Measurements from ENCODE around the gene TERF2IP. TPM values are rescaled to one million over a fixed set of nuclear protein-coding genes. Genes with fewer than 3 reads are reported as not detected.
A peak's percentile ranks its signal among the peaks of the same experiment; 100 is the strongest.

The TERF2IP gene, protein sequence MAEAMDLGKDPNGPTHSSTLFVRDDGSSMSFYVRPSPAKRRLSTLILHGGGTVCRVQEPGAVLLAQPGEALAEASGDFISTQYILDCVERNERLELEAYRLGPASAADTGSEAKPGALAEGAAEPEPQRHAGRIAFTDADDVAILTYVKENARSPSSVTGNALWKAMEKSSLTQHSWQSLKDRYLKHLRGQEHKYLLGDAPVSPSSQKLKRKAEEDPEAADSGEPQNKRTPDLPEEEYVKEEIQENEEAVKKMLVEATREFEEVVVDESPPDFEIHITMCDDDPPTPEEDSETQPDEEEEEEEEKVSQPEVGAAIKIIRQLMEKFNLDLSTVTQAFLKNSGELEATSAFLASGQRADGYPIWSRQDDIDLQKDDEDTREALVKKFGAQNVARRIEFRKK
- total RNA-seq, result 10 to 100 TPM; 72.6 to 97.2 (median 85.2) TPM

DNA sequence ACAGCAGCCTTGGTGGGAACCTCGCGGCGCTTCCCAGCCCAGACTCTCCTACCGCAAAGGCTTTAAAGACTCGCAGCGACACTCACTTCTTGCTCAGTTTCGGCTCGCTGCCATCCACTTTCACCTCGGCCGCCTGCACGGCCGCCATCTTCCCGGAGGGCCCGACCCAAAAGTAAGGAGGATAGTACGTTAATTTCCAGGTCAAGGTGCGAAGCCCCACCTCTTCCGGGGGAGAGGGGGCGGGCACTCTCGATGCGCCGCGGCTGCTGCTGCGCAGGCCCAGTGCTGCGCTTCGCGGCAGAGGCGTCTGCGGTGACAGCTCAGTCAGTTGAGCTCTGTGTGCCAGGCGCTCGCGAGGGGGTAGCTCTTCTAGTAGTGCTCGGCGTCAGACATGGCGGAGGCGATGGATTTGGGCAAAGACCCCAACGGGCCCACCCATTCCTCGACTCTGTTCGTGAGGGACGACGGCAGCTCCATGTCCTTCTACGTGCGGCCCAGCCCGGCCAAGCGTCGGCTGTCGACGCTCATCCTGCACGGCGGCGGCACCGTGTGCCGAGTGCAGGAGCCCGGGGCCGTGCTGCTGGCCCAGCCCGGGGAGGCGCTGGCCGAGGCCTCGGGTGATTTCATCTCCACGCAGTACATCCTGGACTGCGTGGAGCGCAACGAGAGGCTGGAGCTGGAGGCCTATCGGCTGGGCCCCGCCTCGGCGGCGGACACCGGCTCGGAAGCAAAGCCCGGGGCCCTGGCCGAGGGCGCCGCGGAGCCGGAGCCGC, at the start of gene TERF2IP, which contains the start of gene KARS1:
TERF2IP (plus strand) TSS at position 282 of the 773 bp plus-strand sequence; CDS start at position 392, 110 bp downstream.
KARS1 (minus strand) TSS at position 174 of the 773 bp plus-strand sequence; CDS start at position 148, 26 bp downstream.
- H3K4me3 ChIP-seq (ENCODE audit: low read depth, poor library complexity, severe bottlenecking), result peak within 1 kb of the TSS; percentile 91
- TF ChIP-seq, protein P1, sequence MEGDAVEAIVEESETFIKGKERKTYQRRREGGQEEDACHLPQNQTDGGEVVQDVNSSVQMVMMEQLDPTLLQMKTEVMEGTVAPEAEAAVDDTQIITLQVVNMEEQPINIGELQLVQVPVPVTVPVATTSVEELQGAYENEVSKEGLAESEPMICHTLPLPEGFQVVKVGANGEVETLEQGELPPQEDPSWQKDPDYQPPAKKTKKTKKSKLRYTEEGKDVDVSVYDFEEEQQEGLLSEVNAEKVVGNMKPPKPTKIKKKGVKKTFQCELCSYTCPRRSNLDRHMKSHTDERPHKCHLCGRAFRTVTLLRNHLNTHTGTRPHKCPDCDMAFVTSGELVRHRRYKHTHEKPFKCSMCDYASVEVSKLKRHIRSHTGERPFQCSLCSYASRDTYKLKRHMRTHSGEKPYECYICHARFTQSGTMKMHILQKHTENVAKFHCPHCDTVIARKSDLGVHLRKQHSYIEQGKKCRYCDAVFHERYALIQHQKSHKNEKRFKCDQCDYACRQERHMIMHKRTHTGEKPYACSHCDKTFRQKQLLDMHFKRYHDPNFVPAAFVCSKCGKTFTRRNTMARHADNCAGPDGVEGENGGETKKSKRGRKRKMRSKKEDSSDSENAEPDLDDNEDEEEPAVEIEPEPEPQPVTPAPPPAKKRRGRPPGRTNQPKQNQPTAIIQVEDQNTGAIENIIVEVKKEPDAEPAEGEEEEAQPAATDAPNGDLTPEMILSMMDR (IDR thresholded peaks at IDR 0.05), result no peak
- TF ChIP-seq POLR2A (IDR thresholded peaks at IDR 0.05), result peak in 1 of 2 donors; percentile 89
- intact Hi-C loops (cut with DNase I; ENCODE audit: low total_unique reads), result loop anchor here (10.0 kb wide), 1 partner anchor 117 kb away; no protein-coding TSS in a partner anchor
- peak; percentile 94 to 98 for DNase-seq (ENCODE audit: low spot score in 2 of 2)
- WGBS, 2 donors, result 0% methylated on average over 38 to 51 of the region's 76 CpGs

DNA sequence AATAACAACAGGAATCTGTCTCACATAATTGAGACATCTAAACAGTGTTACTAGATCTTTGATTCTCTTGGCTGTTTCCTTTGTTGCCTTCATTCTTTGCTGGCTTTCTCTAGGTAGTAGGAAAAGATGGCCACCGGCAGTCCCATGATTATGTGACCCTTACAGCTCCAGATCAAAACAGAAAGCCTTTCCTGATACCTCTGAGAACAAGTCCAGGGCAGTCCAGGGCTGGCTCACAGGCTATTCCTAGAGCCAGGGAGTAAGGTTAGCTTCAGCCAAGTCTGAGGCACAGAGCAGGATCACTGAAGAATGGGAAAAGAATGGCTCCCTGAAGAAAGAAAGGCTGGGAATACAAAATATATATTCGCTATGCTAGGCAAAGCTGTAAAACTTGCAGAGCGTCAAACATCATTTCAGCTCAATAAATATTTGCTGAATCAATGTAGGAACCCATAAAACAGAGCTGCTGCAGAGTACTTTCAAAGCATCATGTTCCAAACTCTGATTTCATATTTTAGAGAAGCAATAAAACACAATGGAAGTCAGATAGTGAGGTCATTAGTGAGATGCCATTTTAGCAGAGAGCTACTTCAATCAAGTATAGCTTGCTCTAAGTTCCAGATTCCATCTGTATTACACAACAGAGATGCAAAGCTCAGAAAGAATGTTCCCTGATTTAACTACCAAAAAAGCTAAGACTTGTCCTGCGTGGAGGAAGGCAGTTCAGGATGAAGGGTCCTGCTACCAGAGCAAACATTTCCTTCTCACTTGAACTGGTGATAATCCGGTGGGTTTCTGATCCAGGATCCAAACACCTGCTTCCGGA, 47.9 kb upstream of the TERF2IP start:
- WGBS, 2 donors, result 90 to 91% methylated on average over 6 of the region's 6 CpGs
- TF ChIP-seq, protein P1 (IDR thresholded peaks at IDR 0.05), result no peak
- TF ChIP-seq POLR2A (IDR thresholded peaks at IDR 0.05), result no peak
- intact Hi-C loops (cut with DNase I; ENCODE audit: low total_unique reads), result no loop called here
- H3K4me3 ChIP-seq (ENCODE audit: low read depth, poor library complexity, severe bottlenecking), result no peak overlapping the region
- peak in 1 of 2 donors; percentile 60 for DNase-seq (ENCODE audit: low spot score in 2 of 2)

DNA sequence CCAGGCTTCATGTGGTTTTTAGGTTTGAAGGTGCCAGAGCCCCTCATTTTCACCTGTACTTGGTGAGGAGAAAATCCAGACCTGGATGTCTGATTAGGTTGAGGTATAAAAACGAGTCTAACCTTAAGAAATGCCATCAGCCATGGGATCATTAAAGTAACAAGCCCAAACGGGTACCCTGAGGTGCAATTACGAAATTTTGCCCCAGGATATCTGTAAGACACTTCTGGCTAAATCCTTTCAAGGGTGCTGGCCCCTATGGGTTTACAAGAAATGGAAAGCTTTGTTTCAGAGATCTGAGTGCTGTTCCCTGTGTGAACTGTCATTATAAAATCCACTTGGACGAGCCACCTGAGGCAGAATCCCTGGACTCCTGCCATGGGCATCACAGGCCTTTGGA, 44.3 kb upstream of the TERF2IP start:
- DNase-seq (ENCODE audit: low spot score in 2 of 2), result peak in 1 of 2 donors; percentile 23
- TF ChIP-seq, protein P1 (IDR thresholded peaks at IDR 0.05), result no peak
- no peak for TF ChIP-seq POLR2A (IDR thresholded peaks at IDR 0.05)
- intact Hi-C loops (cut with DNase I; ENCODE audit: low total_unique reads), result no loop called here
- 75 to 78% methylated on average over 4 of the region's 4 CpGs for WGBS, 2 donors
- H3K4me3 ChIP-seq (ENCODE audit: low read depth, poor library complexity, severe bottlenecking), result no peak overlapping the region

DNA sequence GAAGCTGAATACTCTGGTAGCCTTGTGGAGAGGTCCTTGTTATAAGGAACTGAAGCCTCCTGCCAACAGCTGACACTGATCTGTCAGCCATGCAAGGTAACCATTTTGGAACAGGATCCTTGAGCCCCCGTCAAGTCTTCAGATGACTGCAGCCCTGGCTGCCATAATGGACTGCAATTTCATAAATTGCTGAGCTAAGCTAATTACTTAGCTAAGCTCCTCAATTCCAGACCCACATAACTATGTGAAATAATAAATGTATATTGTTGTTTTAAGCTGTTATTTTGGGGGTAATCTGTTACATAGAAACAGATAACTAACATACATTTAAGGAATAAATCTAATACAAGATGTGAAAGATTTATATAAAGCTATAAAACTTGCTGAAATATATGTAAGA, 41.1 kb upstream of the TERF2IP start:
- DNase-seq (ENCODE audit: low spot score in 2 of 2), result peak in 1 of 2 donors; percentile 8
- 90 to 100% methylated on average over 1 of the region's 1 CpG for WGBS, 2 donors
- TF ChIP-seq, protein P1 (IDR thresholded peaks at IDR 0.05), result no peak
- TF ChIP-seq POLR2A (IDR thresholded peaks at IDR 0.05), result no peak
- no peak overlapping the region for H3K4me3 ChIP-seq (ENCODE audit: low read depth, poor library complexity, severe bottlenecking)
- intact Hi-C loops (cut with DNase I; ENCODE audit: low total_unique reads), result no loop called here
